GM21825 (cell line): ENCODE data around the gene TBC1D8.
"Not testable (repeated sequence)": the region's sequence is repeated elsewhere in the genome, so short reads cannot be mapped to it uniquely, and the experiment has no call there.

Experiments
- ATAC-seq: cut with Tn5 transposase; IDR thresholded peaks from one replicate; pipeline ENCODE4 v1.9.1; 2021; ENCODE audit warnings: mild to moderate bottlenecking, moderate library complexity; ENCODE audit not compliant: unreplicated experiment

Gene TBC1D8

GRCh38 chr2:101151146-101151858 is at the start of gene TBC1D8:
Gene TBC1D8, minus strand, starts transcription at chr2:101151382. Its CDS starts 129 bp downstream, at chr2:101151253.
- ATAC-seq: peak; percentile 69

GRCh38 chr2:101200676-101201075 is 49.5 kb upstream of the TBC1D8 start:
- ATAC-seq: no peak

- no peak for ATAC-seq
Measured at GRCh38 chr2:101199251-101199791, 48.1 kb upstream of the TBC1D8 start.

GRCh38 chr2:101197814-101198213 is 46.6 kb upstream of the TBC1D8 start:
- no peak for ATAC-seq

DNA sequence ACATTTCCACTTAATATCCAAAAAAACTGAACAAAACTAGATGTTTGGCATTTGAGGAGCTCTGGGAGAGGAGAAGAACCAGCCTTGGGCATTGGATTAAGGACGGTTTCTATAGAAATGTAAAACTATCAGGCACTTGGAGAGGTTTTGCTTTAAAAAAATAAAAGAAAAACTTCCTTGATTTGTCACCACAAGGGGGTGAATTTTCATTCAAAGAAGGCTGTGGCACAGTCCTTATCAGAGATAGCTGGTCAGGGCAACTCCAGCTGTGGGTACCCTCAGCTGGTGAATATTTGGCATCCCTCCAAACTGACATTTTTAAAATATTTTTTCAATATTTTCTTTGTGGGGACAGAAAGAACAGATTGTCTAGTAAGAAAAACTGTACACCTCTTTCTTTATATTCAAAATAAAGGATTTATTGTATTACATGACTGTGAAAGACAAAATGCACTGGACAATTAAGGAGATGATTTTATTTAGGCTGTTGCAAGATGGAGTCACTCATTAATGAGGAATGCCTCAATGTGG is 46.1 kb upstream of the TBC1D8 start:
- ATAC-seq: no peak

DNA sequence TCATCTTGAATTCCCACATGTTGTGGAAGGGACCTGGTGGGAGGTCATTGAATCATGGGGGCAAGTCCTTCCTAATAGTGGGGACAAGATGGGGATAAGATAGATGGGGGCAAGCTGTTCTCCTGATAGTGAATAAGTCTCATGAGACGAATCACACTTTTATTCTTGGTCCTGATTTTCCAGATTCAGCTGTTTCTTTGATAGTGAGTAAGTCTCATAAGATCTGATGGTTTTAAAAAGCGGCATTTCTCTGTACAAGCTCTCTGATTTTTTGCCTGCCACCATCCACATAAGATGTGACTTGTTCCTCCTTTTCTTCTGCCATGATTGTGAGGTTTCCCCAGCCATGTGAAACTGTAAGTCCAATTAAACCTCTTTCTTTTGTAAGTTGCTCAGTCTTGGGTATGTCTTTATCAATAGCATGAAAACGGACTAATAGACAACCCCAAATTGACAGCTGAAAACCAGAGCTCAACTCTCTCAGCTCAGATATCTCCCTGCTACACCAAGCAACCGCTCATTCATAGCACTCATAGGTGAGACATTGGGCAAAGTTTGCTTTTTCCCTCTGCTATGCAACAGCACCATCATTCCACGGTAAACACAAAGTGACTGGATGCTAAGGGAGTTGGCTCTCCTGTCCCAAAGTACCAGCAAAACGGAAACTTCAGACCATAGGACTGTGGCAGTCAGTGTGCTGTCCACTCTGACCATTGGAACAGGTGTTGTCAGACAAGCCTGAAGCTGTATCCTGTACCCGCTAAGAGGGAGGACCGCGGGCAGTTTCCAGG is 44.9 kb upstream of the TBC1D8 start:
- ATAC-seq: no peak

DNA sequence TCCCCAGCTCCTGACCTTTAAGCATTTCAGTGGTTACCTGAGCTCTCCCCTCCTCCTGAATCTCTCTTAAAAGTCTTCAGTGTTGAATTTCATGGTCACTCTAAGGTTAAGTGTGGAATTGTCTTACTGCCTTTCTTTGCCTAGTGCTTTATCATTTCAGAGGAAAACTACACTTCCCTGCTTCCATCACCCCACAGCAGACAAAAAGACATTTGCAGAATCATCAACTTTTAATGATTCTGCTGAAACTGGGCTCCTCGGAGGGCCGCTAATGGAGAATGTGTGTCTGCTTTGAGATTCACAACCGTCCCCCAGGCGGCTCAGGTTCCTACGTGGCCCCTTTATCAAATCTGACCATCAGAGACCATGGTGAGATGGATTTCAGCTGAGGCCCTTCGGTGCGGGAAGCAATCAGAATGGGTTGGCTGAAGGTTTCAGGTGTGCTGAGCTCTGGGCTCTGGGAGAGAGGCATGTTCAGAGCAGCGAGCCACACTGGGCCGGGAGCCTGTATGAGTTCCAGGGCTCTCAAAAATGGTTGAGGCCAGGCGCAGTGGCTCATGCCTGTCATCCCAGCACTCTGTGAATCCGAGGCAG is 41.9 kb upstream of the TBC1D8 start:
- ATAC-seq: no peak

DNA sequence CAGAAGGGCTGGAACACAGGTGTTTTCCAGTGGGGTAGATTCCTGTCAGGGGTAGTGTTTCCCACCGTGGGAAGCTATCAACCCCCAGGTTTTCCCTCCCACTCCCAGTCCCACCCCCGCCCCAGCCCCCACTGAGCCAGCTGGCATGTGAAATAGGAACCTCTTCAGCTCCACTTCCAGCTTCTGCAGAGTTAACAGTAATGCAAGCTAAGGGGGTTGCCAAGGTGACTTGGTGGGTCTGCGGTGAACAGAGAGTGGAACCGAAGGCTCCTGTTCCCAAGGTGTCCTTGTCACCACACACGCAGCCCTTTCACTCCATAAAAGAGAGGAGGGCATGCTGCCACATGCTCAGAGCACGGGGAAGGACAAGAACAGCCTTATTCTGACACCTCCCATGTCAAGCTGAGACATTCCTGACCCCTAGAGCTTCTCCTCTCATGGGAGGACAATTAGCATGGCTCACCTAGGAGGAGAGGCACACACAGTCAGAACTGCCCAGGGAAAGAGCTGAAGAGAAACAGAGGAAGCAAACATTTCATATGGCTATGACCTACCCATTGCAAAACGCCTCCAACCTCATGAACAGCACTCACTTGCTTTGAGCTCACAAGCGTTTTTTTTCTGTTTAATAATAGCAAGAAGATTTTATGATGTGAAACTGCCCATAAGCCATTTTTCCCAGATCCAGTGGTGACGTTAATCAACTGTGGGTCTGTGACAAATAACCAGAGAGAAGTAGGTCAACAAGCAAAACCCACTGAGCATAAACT is 39.8 kb upstream of the TBC1D8 start:
- ATAC-seq: no peak

DNA sequence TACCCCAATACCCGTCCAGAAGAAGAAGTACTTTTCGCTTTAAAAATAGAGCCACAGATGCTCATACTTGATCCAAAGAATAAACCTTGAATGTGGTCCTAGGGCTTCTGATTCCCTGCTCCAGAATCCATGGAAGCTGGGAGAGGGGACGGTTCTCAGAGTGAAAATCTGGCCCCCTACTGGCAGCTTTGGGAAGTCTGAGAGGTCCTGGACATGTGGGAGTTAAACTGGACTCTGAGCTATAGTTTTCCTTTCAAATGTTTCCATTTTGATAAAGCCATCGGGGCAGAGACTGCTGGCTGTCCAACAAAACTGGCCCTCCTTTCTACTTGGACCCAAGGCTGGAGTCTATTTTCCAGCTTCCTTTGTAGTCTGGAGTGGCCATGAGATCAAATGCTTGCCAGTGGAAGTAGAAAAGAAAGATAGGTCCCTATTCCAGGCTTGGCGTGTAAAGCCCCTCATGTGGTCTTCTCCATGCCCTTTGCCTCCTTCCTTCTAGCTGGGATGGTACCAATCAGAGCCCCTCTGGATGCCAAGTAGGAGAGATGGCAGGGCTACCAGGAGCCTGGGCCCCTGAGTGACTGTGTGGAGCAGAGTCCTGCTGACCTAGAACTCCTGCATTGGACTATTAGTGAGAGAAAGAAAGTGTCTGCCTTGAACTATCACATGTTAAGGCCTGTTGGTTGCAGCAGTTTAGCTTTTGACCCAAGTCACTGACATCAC is 37.7 kb upstream of the TBC1D8 start:
- no peak for ATAC-seq

DNA sequence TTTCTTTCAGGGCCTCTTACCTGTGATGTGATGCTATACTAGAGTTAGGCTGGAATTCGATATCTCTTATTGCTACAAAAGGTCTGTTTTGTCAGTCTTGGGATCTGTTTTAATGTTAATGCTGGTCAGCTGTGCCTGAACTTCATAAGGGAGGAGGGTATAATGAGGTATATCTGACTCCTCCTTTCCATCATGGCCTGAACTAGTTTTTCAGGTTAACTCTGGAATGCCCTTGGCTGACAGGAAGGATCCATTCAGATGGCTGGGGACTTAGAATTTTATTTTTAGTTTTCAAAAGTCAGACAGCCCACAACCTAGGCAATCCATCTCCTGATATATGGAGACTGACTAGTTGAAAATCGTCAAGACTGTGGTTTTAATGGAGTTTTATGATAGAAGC is 35.9 kb upstream of the TBC1D8 start:
- no peak for ATAC-seq

DNA sequence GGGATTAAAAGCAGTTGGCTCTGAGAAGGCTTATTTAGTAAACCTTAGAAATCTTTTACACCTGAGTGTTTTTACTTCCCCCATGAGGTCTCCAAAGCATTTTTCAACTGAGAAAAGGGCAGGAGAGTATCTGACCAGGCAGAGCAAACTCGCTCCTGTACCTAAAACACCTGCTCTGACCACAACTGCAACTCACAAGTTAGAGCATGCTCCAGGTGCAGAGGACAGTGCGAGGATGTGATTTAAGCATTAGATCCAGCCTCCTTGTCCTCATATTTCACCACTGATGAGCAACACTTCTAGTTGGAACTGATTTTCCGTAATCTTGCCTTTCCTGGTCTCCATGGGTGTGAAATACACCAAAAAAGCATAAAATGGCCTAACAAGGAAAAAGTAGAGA is 34.5 kb upstream of the TBC1D8 start:
- ATAC-seq: no peak

- ATAC-seq: no peak
Measured at GRCh38 chr2:101185085-101185484, 33.9 kb upstream of the TBC1D8 start.

DNA sequence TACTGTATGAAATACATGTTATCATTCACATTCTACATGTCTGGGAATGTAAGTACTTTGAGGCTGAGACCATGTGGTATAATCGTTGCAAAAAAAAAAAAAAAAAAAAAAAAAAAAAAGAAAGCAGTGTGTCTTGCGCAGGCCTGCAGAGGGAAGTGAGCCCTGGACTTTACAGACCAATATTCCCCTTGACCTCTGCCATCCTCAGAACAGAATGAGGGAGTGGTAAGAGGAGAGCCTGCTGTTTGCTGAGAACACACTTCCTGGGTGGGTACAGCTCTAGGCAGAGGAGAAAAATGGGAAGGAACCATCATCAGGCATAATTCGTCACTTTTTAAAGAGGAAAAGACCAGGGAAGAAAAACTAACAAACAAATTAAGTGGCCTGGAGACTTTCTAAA is 28.8 kb upstream of the TBC1D8 start:
- no peak for ATAC-seq

DNA sequence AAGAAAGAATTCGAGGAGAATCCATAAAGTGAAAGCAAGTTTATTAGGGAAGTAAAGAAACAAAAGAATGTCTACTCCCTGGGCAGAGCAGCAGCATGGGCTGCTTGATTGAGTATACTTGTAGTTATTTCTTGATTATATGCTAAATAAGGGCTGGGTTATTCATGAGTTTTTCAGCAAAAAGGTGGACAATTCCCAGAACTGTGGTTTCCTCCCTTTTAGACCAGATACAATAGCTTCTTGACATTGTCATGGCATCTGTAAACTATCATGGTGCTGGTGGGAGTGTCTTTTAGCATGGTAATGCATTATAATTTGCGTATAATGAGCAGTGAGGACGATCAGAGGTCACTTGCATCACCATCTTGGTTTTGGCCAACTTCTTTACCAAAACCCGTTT is 25.6 kb upstream of the TBC1D8 start:
- ATAC-seq: no peak

DNA sequence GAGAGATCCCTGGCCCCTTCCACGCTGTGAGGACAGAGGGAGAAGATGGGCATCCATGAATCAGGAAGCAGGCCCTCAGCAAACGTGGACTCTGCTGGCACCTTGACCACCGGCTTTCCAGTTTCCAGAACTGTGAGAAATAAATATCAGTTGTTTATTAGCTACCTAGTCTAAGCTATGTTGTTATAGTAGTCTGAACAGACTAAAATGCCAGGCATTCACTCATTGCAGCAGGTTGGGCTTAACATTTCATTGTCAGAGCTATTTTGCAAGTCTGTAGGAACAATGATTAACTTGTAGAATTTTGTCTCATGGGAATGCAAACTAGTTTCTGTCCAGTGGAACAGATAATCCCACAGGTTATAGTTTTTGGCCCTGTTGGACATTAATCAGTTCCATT is 24.8 kb upstream of the TBC1D8 start:
- ATAC-seq: no peak

- peak; percentile 60 for ATAC-seq
Measured at GRCh38 chr2:101173707-101174295, 22.6 kb upstream of the TBC1D8 start.

DNA sequence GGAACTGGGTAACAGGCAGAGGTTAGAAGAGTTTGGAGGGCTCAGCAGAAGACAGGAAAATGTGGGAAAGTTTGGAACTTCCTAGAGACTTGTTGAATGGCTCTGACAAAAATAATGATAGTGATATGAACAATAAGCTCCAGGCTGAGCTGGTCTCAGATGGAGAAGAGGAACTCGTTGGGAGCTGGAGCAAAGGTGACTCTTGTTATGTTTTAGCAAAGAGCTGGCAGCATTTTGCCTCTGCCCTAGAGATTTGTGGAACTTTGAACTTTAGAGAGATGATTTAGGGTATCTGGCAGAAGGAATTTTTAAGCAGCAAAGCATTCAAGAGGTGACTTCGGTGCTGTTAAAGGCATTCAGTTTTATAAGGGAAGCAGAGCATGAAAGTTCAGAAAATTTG is 18.6 kb upstream of the TBC1D8 start:
- not testable (repeated sequence) for ATAC-seq

GRCh38 chr2:101168706-101169105 is 17.5 kb upstream of the TBC1D8 start:
- no peak for ATAC-seq

DNA sequence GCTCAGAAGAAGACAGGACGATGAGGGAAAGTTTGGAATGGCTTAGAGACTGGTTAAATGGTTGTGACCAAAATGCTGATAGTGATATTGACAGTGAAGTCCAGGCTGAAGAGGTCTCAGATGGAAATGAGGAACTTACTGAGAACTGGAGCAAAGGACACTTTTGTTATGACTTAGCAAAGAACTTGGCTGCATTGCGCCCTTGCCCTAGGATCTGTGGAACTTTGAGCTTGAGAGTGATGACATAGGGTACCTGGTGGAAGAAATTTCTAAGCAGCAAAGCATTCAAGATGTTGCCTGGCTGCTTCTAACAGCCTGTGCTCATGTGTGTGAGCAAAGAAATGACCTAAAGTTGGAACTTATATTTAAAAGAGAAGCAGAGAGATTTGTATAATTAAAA is 16.4 kb upstream of the TBC1D8 start:
- ATAC-seq: not testable (repeated sequence)

DNA sequence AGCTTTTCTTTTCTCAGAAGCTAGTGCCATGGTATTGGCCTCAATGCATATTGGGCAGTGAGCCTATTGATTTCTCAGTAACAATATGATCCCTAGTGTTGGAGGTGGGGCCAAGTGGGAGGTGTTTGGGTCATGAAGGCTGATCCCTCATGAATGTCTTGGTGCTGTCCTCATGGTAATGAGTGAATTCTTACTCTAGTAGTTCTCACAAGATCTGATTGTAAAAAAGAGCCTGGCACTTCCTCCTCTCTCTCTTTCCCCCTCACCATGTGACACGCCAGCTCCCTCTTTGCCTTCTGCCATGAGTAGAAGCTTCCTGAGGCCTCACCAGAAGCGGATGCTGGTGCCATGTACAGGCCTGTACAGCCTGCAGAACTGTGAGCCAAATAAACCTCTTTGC is 12.8 kb upstream of the TBC1D8 start:
- ATAC-seq: no peak
